RWPE1 (cell line): Measurements from ENCODE around the gene AGT.
"Not testable (repeated sequence)": the region's sequence is repeated elsewhere in the genome, so short reads cannot be mapped to it uniquely, and the experiment has no call there.

Experiments used
- CTCF ChIA-PET: fragments of 350-600 bp; sonication (Branson Sonifier 250); formaldehyde crosslinking; extraction: SDS; loops from one replicate; lab custom pipeline; 2021; lab: Yijun Ruan, JAX
- POLR2A ChIA-PET: fragments of 400-600 bp; formaldehyde crosslinking; extraction: SDS; loops from one replicate; lab custom pipeline; 2020; ENCODE audit warnings: antibody characterized with exemption; ENCODE audit not compliant: low non-redundant PET; lab: Yijun Ruan, JAX
- DNase-seq: peaks from one replicate; pipeline ENCODE4 v3.0.0; 2012; ENCODE audit warnings: low spot score
- H3K27ac ChIP-seq: fragments of 450-650 bp; 2 replicates; pipeline ENCODE4 v1.5.1; 2017
- CTCF ChIP-seq: fragments of 450-650 bp; conservative IDR thresholded peaks from 2 replicates; pipeline ENCODE4 v1.5.1; 2017; ENCODE audit warnings: low read depth, mild to moderate bottlenecking

The AGT gene

GRCh38 chr1:230699716-230700115 lies 14.2 kb downstream of the AGT start:
- ChIA-PET POLR2A (no interaction called here), CTCF (interaction anchor here (0.6 kb wide), 1 partner anchor 53 kb away, joined by 3 read pairs; no protein-coding TSS in a partner anchor)
- no peak for DNase-seq
- no peak for TF ChIP-seq CTCF
- H3K27ac ChIP-seq, result no peak overlapping the region

GRCh38 chr1:230698964-230699363 lies 15.0 kb downstream of the AGT start:
- POLR2A ChIA-PET, CTCF ChIA-PET: not testable (repeated sequence)

GRCh38 chr1:230698130-230698529 lies 15.8 kb downstream of the AGT start:
- DNase-seq, result no peak
- CTCF ChIA-PET, result no interaction called here
- no peak for TF ChIP-seq CTCF
- H3K27ac ChIP-seq, result no peak overlapping the region
- POLR2A ChIA-PET, result no interaction called here

More at GRCh38 chr1:230698964-230699363, 15.0 kb downstream of the AGT start:
- H3K27ac ChIP-seq, DNase-seq: not testable (repeated sequence)

- CTCF ChIA-PET, result no interaction called here
- POLR2A ChIA-PET, result no interaction called here
- no peak for DNase-seq
Observed at GRCh38 chr1:230696722-230697437, 17.0 kb downstream of the AGT start.

GRCh38 chr1:230696218-230696617 lies 17.7 kb downstream of the AGT start:
- POLR2A ChIA-PET, result no interaction called here
- no peak for DNase-seq
- no peak for TF ChIP-seq CTCF
- CTCF ChIA-PET, result no interaction called here
- no peak overlapping the region for H3K27ac ChIP-seq

More at GRCh38 chr1:230696722-230697437, 17.0 kb downstream of the AGT start:
- H3K27ac ChIP-seq, result no peak overlapping the region
- no peak for TF ChIP-seq CTCF

- ChIA-PET POLR2A (no interaction called here), CTCF (no interaction called here)
- H3K27ac ChIP-seq, result no peak overlapping the region
- DNase-seq, result no peak
- TF ChIP-seq CTCF, result no peak
Observed at GRCh38 chr1:230694991-230695390, 18.9 kb downstream of the AGT start.

GRCh38 chr1:230694464-230694863 lies 19.5 kb downstream of the AGT start:
- CTCF ChIA-PET, result interaction anchor here (0.6 kb wide), 1 partner anchor 80 kb away, joined by 3 read pairs; no protein-coding TSS in a partner anchor
- no peak overlapping the region for H3K27ac ChIP-seq
- TF ChIP-seq CTCF, result no peak
- POLR2A ChIA-PET, result no interaction called here
- DNase-seq, result no peak
